Sciatic nerve (tissue), 2 donors: Measurements from ENCODE around the gene MRPS26. TPM values are rescaled to one million over a fixed set of nuclear protein-coding genes. Genes with fewer than 3 reads are reported as not detected.
A peak's percentile ranks its signal among the peaks of the same experiment; 100 is the strongest.
"Not testable (repeated sequence)": the region's sequence is repeated elsewhere in the genome, so short reads cannot be mapped to it uniquely, and the experiment has no call there.

Experiments
- ATAC-seq: fragments of 200-7000 bp; cut with Tn5 transposase; one replicate; pipeline ENCODE4 v1.9.1; 2020; ENCODE audit warnings: mild to moderate bottlenecking, moderate library complexity
- DNase-seq: peaks from one replicate; pipeline ENCODE4 v3.0.0-alpha.2; 2020; ENCODE audit warnings: low spot score
- intact Hi-C: fragments of 100-400 bp; cut with DNase I; formaldehyde crosslinking; loops from one replicate; pipeline ENCODE4 v1.14.2; 2022
- total RNA-seq: library from RNA; stranded (reverse); fragmentation: NEBNext Ultra II Directional; extraction: Animal tissue kit (Norgen Biotek cat#: 25700); gene quantifications from one replicate; pipeline ENCODE4 v1.2.1, GENCODE V29; 2021
- donor health status: DM: no; HTN: no; CAD: no.
- donor health status: DM: no; HTN: no; CAD: no.

Gene MRPS26
- 29.6 TPM for total RNA-seq

DNA sequence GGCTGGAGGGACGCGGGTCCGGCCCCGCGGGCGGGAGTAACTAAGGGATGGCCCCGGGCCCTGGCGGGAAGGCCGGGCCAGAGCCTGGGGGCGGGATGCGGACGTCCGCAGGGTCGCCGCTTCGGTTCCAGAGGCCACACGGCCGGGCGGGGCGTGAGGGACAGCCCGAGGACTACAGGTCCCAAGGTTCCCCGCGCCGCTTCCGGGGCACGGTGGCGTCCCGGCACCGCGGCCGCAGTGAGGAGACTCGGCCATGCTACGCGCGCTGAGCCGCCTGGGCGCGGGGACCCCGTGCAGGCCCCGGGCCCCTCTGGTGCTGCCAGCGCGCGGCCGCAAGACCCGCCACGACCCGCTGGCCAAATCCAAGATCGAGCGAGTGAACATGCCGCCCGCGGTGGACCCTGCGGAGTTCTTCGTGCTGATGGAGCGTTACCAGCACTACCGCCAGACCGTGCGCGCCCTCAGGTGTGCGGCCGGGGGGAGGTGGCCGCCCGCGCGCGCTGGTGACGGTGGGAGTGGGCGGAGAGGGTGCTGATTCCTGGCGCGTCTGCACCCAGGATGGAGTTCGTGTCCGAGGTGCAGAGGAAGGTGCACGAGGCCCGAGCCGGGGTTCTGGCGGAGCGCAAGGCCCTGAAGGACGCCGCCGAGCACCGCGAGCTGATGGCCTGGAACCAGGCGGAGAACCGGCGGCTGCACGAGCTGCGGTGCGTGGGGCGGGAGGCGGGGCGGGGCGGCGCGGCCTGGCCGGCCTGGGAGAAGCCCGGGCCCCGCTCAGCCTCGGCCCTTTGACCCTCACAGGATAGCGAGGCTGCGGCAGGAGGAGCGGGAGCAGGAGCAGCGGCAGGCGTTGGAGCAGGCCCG, at the start of gene MRPS26:
MRPS26 (plus strand) TSS at position 237 of the 861 bp plus-strand sequence; CDS start at position 254, 17 bp downstream.
- DNase-seq = peak; percentile 93
- ATAC-seq = peak; percentile 89
- intact Hi-C loops = no loop called here

DNA sequence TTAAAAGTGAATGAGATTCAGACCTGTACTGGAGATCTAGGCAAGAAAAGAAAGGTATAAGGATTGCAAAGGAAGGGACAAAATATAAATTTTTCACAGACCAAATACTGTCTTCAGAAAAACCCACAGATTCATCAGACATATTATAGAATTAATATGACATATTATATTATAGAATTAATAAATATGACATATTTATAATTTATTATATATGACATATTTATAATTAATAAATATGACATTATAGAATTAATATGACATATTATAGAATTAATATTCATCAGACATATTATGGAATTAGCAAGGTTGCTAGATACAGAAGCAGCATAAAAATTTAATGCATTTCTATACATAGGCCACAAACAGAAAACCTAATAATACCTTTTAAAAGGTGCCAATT, 47.1 kb upstream of the MRPS26 start:
- ATAC-seq = no peak
- intact Hi-C loops = no loop called here
- DNase-seq = no peak

DNA sequence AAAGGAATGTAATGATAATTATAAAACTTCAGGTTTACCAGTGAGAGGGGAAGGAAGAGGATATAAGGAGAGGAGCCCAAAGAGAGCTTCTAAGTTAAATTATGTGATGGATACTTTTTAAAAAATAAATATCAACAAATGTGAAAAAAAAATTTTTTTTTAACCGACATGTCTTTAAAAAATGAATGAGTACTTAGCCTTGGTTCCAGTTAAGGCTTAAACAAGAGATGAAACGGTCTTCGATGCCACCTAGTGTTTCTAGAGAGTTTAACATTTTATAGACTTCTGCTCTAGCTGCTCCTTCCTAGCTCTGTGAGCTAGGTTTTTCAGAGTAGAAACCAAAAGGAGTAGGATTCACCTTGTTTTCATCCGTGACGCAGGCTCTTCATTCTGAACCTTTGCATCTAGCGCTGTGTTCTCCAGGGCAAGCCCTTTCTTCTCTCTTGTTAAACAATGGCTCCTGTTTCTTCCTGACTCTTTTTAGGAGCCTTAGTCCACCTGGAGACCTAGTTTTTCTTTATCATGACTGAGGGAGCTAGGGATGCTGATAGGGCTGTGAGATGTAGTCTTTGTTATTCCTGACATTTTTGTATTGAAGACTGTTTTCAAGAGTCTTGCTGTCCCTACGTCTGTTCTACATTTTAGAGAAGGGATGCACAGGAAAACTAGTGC, 44.9 kb upstream of the MRPS26 start:
- DNase-seq = no peak
- intact Hi-C loops = no loop called here
- peak; percentile 67 for ATAC-seq

DNA sequence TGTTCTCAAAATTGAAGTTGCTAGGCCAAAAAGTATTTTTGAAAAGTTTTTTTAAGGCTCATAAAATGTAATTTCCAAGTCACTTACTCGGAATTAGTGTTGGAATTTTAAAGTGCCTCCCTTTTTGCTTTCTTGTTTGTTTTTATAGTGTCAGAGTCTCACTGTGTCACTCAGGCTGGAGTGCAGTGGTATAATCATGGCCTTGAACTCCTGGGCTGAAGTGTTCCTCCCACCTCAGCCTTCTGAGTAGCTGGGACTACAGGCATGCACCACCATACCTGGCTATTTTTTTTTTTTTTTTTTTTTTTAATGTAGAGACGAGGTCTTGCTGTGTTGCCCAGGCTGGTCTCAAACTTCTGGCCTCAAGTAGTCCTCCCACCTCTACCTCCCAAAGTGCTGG, 42.4 kb upstream of the MRPS26 start:
- DNase-seq = no peak
- intact Hi-C loops = no loop called here
- no peak for ATAC-seq

DNA sequence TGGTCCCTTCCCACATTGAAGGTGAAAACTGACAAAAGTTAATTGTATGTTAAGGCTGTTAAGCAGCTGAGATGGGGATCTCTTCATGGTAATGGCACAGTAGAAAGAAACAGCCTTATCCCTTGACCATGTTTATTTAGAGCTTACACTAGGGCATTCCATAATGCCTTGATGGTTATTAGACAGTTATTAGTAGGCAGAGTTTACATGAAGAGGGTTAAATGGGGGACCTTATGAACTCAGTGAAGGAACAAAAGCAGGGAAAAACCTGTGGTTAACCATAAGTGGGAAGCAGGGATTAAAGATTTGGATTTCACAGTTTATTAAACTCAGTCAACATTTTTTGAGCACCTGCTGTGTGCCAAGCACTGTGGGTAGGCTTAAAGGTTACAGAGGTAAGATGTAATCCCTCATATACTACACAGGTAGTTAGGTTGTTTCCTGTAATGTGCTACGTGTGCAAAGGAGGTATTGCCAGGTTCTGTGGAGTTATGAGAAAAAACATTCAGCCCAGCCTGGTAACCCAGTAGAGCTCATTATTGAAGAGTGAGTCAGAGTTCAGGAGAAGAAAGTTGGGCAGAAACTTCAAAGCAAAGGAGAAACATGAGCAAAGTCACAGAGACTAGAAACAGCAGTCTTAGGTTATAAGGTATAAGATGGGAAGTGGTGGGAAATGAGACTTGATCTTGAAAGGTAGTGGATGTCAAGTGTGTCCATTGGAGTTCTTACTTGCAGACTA, 34.7 kb upstream of the MRPS26 start:
- ATAC-seq (no peak), DNase-seq (no peak)
- intact Hi-C loops = no loop called here

DNA sequence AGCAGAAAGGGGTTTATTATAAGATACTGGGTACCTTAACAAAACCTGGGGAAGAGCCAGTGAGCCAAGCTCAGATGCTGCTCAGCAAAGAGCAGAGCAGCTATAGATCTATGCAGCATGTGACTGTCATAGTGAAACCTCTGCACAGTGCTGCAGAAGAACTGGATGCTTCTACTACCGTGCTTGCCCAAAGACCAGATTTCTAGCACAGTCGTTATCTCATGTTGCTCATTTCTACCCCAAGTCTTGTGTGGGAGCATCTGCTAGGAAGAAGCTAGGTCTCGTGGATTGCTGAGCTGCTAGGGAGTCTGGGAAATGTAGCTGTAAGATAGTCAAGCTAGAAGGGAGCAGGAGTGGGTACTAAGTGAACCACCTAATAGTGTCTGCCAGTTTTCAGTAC, 34.1 kb upstream of the MRPS26 start:
- intact Hi-C loops = no loop called here
- ATAC-seq (no peak), DNase-seq (no peak)

DNA sequence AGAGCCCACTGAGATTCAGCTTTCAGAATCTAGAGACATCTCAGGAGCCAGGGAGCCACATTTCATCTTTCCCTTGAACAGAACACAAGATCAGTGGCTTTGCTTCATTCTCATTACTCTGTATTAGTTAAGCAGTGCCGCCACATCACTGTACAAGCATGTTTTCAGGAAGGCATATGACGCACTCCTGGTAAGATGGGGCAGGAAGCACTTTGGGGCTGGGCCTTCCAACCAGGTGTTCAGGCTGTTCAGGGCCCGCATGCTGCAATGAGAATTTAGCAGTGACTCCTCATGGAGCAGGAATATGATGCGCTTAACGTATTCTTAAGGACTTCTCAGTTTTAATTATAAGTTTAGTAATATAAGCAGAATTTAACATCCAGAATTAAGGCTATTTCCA, 32.1 kb upstream of the MRPS26 start:
- intact Hi-C loops = no loop called here
- DNase-seq = no peak

DNA sequence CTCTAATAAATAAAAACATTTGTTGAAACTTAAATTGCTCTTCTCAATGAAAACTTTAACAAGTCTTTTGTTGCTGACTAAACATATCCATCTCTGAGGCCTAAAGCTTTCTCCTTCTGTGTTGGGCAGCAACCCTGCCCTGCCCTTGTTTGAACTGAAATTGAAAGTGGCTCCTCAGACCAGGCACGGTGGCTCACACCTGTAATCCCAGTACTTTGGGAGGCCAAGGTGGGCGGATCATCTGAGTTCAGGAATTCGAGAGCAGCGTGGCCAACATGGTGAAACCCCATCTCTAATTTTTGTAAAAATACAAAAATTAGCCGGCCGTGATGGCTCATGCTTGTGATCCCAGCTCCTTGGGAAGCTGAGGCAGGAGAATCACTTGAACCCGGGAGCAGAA, 31.7 kb upstream of the MRPS26 start:
- DNase-seq (no peak), ATAC-seq (no peak)
- intact Hi-C loops = no loop called here

More for the DNA sequence above, 32.1 kb upstream of the MRPS26 start:
- ATAC-seq = no peak

DNA sequence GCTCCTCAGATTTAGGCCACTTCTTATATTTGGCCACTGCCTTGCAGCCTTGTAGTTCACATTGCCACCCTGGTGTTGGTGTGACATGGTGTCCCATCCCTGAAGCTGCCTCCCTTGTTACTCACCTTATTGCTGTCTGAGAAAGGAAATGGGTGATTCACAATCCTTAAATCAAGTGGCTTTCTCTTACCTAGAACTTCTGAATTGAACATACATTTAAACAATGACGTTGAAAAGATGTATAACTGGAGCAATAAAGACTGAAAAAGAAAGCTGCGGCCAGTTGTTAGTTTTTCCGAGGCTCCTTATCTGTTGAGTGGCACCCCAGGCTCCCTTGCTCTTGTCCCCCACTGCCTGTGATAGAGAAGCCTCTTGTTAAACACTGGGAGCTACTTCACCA, 31.2 kb upstream of the MRPS26 start:
- no peak for DNase-seq
- intact Hi-C loops = no loop called here
- ATAC-seq = no peak

DNA sequence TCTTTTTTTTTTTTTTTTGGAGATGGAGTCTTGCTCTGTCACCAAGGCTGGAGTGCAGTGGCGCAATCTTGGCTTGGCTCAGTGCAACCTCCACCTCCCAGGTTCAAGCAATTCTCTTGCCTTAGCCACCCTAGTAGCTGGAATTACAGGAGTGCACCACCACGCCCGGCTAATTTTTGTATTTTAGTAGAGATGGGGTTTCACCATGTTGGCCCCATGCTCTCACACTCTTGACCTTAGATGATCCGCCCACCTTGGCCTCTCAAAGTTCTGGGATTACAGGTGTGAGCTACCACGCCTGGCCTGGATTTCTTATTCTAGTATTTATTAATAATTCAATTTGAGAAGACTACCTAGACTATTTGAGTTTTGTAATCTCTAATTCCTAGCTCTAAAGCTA, 30.6 kb upstream of the MRPS26 start:
- ATAC-seq, DNase-seq, intact Hi-C loops: not testable (repeated sequence)

DNA sequence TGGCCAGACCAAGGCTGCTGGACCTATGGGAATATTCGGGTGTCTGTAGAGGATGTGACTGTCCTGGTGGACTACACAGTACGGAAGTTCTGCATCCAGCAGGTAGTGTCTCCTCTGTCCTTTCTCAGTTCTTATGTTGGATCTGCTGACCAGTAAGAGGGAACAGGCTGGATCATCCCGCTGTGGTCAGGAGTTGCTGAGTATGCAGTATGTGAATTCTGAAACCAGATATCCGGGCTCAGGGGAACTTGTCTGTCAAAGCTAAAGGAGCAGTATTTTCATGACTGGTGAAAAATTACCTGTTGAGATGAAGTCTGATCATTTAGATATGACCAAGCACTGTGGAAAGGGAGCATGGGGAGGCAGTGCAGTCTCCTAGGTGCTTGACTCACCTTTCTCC, 24.5 kb upstream of the MRPS26 start:
- intact Hi-C loops = no loop called here
- ATAC-seq (no peak), DNase-seq (no peak)

DNA sequence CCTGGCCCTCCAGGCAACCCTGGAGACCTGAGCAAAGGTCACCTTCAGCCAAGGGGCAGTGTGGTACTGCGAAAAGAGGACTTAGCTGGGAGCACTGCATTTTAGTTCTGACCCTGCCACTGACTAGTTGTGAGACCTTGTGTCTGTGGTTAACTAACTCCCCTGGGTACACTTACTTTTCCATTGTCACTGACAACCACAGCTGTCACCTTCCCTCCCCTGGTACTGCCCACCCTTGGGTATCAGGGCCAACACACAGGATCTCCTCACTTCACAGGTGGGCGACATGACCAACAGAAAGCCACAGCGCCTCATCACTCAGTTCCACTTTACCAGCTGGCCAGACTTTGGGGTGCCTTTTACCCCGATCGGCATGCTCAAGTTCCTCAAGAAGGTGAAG, 24.1 kb upstream of the MRPS26 start:
- ATAC-seq (peak; percentile 15), DNase-seq (peak; percentile 33)
- intact Hi-C loops = no loop called here

DNA sequence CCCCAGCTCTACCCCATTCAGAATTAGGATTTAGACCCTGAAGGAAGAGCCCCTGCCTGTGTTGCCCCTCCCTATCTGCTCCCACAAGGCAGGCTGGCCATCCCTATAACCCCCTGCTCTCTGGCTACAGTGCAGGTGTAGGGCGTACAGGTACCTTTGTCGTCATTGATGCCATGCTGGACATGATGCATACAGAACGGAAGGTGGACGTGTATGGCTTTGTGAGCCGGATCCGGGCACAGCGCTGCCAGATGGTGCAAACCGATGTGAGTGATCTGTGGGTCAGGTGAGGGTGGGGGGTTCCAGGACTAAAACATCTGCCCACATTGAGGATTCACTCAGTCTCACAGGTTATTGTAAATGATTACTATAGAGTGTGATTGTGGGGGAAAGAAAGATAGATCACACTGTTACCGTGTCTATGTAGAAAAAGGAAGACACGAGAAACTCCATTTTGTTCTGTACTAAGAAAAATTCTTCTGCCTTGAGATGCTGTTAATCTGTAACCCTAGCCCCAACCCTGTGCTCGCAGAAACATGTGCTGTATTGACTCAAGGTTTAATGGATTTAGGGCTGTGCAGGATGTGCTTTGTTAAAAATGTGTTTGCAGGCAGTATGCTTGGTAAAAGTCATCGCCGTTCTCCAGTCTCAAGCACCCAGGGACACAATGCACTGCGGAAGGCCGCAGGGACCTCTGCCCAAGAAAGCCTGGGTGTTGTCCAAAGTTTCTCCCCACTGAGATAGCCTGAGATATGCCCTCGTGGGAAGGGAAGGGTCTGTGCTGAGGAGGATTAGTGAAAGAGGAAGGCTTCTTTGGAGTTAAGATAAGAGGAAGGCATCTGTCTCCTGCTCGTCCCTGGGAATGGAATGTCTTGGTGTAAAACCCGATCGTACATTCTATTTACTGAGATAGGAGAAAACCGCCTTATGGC, 23.0 kb upstream of the MRPS26 start:
- intact Hi-C loops = not testable (repeated sequence)
- peak; percentile 35 for DNase-seq

DNA sequence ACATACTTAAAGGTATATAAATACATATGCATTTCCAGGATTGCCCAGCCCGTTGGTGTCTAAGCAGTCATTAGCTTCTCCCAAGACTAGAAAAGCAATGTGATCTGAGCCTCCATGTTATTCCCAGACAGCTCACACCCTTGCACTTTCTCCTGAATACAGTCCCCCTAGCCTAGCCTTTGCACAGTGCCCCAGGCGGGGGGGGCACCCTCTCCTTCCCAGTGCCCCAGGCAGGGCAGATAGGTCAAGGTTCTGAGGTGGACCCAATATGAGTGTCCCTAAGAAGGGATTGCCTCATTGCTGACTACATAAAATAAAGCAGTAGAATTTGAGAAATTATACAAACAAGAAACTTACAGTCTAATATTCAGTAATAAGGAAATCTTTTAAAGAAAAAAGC, 17.9 kb upstream of the MRPS26 start:
- DNase-seq (no peak), ATAC-seq (no peak)
- intact Hi-C loops = no loop called here

More for the DNA sequence above, 23.0 kb upstream of the MRPS26 start:
- not testable (repeated sequence) for ATAC-seq

DNA sequence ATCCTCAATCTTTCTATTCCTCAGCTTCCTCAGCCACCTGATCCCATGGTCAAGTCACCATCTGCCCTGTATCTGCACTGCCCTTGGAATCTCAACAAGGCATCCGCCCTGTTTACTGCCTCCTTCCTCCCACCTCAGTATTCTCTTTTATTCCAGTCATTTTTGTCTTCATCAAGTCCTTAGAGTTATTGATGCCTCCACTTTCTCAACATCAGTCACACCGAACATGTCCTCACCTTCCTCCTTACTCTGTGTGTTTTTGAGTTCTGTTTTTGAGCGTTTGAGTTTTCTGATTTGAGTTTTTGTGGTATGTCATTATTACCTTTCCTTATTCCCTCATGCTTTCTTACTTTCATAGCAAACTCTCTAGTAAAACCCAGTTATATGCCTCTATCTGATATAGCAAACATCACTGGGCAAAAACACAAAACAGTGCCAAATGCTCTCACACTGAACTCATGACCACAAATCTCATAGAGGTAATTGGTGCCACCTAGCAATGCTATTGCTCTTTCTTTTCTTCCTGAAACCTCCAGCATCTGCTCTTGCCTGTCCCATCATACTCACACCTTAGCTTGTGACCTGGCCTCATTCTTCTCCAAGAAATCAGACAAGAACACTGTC, 14.2 kb upstream of the MRPS26 start:
- intact Hi-C loops = no loop called here
- no peak for DNase-seq
- no peak for ATAC-seq

DNA sequence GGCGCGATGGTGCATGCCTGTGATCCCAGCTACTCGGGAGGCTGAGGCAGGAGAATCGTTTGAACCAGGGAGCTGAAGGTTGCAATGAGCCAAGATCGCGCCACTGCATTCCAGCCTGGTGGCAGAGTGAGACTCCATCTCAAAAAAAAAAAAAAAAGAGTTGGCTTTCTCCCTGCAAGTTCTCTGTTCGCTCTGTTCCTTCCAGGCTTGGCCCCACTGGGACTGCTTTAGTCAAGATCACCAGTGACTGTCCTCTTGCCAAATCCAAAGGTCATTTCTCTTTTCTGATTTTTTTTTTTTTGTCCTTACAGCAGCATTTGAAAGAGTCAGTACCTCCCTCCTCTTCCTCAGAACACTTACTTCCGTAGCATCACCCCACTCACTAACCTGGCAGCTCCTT, 13.2 kb upstream of the MRPS26 start:
- ATAC-seq = peak; percentile 73
- no peak for DNase-seq
- intact Hi-C loops = no loop called here

DNA sequence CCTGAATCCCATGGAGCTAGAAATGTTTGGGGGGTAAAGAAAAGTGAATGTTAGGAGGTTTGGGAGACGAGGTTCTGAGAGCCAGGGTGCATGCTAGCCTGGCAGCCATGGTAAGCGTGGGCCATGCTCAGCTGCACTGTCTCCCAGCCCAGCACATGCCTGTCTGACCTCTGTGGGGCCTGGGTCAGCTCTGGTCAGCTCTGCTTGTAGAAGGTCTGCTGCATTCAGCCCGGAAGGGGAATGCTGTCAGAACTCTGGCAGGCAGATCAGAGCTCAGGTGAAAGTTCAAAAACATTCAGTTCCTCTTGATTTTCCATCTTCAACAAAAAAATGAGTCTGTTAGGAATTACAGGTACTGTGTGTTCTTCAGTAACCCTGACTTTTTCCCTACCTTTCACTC, 8.2 kb upstream of the MRPS26 start:
- ATAC-seq (no peak), DNase-seq (no peak)
- intact Hi-C loops = no loop called here

DNA sequence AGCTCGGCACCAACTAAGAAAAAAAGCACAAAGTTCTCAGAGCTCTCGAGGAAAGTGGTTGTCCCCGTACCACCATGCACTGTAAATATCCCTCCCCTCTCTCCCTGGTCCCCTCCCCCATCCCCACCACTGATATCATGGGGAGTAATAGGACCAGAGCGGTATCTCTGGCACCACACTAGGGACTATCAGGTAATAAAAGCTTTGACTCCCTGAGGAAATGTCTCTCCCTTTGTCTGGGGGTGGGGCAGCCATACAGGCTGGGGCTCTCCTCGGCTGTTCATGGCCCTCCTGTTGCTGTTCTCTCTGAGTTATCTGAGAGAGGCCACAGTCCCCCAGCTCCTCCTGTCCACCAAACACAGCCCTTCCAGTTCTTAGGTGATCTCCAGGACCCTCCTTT, 7.4 kb upstream of the MRPS26 start:
- intact Hi-C loops = no loop called here
- DNase-seq = no peak
- ATAC-seq = no peak
